Left lobe of liver (tissue), 2 donors: ENCODE measurements around the gene CSTF1. TPM values are rescaled to one million over a fixed set of nuclear protein-coding genes. Genes with fewer than 3 reads are reported as not detected.

Source experiments
- ATAC-seq: fragments of 200-7000 bp; cut with Tn5 transposase; one replicate; pipeline ENCODE4 v1.9.1; 2020; ENCODE audit warnings: mild to moderate bottlenecking, moderate library complexity
- DNase-seq: peaks from one replicate; pipeline ENCODE4 v3.0.0-alpha.2; 2020; ENCODE audit warnings: low spot score
- total RNA-seq: library from RNA; stranded (reverse); gene quantifications from one replicate; pipeline ENCODE4 v1.2.1, GENCODE V29; 2021
- donor health status: DM: no; HTN: no; CAD: no; lungs with moderate emphysema.
- donor health status: DM: no; HTN: yes; CAD: no.

The CSTF1 gene
- total RNA-seq: 17.2 TPM

DNA sequence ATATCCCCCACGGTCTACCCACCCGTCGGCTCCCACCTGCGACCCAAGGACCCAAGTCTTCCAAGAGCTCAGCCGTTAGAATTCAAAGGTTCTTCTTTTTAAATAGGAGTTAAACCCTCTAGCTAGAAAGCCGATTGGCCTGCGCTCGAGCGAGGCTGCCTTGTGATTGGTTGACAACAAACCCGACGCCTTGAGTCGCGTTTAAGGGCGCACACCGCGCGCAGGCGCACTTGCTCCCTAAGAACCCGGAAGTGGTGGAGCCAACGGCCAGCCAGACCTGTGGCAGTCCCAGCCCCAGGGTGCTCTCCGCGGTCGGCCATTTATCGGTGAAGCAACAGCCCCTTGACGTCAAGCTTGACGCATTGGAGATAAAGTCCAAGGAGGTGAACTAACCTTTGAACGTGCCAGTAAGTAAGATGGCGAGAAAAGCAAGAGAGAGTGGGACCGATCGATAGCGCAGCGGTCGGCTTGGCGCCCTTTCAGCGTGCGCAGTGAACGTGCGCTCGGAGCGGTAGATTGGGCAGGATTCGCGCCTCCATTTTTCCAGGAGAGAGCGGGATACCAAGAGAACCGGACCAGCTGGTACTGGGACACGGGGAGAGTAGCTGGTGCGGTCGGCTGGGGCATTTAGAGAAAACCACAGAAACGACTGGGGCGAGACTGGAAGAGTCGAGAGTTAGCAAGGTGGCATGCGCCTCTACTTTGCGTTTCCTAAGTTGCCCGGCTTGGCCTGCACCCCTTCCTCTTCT lies at the start of gene CSTF1, which contains the start of gene AURKA:
Gene CSTF1, plus strand, starts transcription at position 514 of the 749 bp plus-strand sequence. CDS start 2,908 bp downstream, outside the sequence.
Gene AURKA, minus strand, starts transcription at position 84 of the 749 bp plus-strand sequence. CDS start 4,018 bp downstream, outside the sequence.
- ATAC-seq (peak; percentile 93), DNase-seq (peak; percentile 100)

DNA sequence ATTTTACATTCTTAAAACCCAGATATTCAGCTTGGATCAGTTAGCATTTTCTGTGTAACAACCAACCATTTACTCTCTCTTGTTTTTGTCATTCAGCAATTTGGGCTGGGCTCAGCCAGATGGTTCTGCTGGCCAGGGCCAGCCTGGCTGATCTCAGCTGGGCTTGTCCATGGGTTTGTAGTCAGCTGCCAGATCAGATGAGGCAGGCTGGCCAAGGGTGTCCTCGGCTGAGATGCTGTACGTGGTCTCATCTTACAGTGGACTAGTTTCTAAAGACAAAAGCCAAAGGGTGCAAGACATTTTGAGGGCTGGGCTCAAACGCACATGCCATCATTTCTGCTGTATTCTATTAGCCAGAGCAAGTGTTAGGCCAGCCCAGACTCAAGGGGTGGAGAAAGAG lies 49.7 kb upstream of the CSTF1 start:
- DNase-seq (no peak), ATAC-seq (no peak)

DNA sequence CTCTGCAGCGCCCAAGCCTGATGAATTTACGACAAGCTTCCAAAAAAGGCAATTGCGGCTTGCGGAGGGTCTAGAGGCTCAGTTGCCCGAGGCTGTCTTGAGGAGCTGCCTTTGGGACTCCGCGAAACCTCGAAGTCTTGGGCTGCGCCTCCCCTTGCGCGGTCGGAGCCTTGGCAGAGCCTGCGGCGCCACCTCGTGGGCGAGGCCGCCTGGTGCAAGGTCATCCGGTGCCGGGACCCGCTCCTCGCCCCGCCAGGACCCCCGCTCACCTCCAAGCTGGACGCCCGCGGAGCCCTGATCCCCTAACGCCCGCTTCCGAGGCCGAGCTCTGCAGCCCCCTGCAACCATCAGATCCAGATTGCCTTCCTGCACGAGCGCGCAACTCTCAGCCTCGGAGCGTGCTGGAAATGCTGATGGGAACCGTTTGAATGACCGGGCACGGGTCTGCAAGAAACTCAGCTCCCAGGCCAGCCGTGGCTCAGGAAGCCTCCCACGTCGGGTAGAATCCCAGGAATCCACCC lies 48.5 kb upstream of the CSTF1 start:
- ATAC-seq: peak; percentile 80
- DNase-seq: peak; percentile 54

DNA sequence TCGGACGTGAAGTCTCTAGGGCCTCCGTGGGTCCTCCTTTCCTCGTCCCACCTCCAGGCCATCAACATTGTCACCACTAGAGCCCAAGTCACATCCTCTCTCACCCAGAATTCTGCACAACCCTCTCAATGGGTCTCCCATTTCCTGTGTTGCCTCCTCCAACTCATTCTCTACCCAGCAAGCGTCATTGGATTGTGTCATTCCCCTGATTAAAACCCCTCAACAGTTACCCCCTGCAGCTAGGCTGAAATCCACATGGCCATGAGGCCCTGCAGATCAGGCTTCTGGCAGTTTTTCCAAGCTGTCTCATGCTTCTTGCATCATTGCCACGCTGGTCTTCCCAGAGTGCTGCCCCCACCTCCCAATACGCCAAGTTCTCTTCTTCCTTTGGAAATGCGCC lies 46.5 kb upstream of the CSTF1 start:
- no peak for DNase-seq
- ATAC-seq: no peak

DNA sequence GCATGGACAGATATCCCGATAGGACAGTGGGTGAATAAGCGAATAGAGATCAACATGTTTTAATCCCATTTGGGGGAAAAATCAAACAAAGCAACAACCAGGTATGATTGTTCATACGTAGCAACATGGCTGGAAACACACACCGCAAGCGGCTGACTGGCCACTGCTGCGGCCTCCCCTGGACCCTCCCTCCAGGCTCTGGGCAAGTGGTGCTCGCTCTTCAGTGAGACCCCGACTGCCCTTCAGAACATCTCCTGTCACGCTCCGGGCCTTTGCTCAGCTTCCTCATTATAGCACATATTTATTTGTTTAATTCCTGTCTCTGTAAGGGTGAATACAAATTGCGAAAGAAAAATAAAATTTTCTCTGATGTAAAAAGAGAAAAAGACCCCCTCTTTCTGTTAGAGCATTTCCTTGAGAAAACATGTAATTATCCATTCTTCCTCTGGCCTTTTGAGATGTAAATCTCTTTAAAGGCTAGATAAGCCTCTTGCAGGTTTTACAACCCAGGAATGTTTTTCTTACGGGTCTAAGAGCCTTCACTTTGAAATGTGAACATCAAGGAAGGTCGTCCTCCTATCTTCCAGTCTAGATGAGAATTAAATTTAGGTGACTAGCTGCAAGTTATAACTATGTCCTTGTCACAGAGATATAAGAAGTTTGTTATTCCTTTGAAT lies 44.7 kb upstream of the CSTF1 start:
- ATAC-seq (no peak), DNase-seq (no peak)

DNA sequence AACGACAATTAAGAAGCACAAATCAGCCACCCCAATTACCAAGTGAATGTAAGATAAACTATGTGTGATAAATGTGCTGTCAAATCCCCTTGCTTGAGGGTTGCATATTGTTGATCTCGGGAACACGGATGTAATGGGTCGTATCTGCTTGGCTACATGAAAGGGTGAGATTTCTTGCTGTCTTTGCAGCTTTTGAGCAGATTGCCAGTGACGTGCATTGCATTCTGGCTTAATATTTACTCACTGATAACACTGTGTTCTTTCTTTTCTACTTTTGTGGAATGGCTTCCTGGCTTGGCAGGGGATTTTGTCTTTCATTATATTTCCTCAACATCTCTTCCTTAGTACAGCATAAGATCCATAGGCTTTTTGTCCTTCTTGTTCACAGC lies 44.1 kb upstream of the CSTF1 start:
- peak; percentile 87 for ATAC-seq
- DNase-seq: peak; percentile 54

DNA sequence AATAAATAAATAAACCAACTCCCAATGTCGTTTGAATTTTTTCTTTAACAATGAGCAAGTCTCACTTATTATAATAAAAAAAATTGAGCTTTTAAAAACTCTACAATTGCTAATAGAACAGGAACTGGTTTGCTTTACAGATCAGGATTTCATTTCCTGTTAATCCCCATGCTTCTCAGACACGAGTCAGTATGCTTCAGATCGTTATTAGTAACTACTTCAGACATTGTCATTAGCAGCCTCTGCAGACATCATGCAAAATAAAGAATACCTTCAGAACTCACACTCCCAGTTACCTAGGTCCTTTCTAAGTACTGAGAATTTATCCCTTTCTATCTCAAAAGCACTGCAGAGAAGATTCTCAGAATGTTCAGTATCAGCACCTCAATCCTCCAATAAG lies 43.7 kb upstream of the CSTF1 start:
- ATAC-seq (no peak), DNase-seq (no peak)

DNA sequence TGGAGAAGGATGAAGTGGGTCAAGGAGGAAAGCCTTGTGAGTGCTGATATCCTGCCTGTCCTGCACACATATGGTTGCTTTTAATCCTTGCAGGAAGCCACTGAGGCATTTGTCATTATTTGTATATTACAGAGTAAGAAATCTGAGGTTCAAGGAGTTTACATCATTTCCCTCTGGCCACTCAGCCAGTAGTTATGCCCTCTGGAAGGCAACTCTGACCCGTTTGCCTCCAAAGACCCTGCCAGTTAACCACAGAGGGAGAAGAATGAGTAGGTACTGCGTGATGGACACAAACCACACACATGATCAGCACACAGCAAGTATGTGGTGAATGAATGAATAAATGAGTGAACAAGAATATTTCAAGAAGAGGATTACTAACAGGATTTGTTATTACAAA lies 41.6 kb upstream of the CSTF1 start:
- DNase-seq (no peak), ATAC-seq (no peak)

DNA sequence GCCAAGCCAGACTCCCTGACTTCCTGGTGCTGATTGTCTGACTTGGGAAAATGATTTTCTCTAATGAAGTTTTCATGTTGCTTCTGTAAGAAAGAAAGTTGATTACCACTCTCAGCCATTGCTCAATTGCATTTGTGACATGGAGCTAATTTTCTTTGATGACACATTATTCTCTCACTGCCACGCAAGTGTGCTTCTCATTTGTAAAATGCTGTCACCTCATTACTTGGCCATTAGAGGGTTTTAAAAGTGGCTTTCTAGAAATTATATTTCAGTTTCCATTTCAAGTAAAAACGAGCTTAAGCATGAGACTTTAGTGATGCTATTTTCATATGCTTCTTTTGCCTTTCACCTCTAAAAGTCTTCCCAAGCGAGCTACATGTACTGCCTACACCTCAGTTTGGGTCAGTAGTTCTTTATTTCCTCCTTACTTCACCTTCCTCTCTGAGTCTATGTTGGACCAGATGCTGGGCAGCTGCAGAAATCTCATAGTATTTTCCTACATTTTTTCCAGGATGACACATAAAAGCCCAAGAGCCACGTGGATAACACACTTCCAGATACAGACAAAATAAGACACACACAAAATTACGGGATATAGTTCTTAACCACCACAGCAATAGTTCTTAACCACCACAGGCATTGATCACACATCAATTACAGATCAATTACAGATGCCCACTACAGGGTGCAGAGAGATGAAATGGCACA lies 39.9 kb upstream of the CSTF1 start:
- ATAC-seq (no peak), DNase-seq (no peak)

DNA sequence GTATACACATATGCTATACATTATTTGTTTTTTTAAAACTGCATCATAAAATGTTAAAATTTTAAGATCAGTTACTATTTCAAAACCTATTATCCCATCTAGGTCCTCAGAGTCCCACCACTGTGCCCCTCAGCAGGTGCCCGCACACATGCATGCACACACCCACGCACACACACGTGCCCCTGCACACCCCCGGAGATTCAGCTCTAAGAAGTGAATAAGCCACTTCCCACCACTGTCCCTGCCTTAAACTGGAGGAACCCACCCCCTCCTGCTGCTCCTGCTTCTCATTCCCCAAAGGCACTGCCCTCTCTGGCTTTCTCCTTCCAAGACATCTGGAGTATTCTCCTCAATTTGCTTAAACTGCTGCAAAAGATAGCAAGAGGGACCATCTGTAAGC lies 39.1 kb upstream of the CSTF1 start:
- ATAC-seq: no peak
- no peak for DNase-seq

DNA sequence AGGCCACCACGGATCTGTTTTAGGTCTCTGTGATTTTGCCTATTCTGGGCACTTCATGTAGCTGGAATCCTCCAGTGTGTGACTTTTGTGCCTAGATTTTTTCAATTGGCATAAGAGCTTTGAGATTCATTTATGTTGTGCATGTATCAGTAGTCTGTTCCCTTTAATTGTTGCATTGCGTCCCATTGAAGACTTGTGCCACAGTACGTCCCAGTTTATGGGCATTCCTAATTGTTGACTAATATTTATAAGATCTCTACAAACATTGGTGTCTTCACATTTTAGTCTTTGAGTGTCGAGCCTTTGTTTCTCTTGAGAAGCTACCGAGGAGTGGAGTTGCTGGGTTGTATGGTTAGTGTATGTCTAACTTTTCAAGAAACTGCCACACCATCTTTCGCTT lies 34.4 kb upstream of the CSTF1 start:
- DNase-seq: no peak
- ATAC-seq: no peak

DNA sequence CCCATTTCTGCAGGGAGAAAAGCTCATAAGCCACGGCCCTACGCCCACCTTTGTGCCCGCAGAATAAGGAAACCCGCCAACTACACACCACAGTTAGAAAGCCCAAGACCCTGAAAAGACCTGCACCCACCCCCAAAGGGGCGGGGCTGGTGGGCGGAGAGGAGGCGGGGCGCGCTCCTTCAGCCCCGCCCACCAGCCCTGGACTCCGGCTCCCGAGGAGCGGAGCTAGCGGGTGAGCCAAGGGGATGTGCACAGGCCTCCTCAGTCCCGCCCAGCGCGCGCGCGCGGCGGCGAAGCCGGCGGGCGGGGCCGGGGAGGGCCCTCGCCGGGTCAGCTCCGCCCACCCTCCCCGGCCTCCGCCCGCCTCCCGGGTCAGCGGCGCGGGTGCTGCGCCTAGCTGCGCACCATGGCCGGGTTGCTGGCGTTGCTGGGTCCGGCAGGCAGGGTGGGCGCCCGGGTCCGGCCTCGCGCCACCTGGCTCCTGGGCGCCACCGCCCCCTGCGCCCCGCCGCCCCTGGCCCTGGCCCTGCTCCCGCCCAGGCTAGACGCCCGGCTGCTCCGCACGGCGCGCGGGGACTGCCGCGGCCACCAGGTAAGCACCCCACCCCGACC lies 33.7 kb upstream of the CSTF1 start, which contains the start of gene FAM210B:
Gene FAM210B, plus strand, starts transcription at position 375 of the 612 bp plus-strand sequence. Its CDS starts 32 bp downstream, at position 407.
- DNase-seq (peak; percentile 93), ATAC-seq (peak; percentile 92)

DNA sequence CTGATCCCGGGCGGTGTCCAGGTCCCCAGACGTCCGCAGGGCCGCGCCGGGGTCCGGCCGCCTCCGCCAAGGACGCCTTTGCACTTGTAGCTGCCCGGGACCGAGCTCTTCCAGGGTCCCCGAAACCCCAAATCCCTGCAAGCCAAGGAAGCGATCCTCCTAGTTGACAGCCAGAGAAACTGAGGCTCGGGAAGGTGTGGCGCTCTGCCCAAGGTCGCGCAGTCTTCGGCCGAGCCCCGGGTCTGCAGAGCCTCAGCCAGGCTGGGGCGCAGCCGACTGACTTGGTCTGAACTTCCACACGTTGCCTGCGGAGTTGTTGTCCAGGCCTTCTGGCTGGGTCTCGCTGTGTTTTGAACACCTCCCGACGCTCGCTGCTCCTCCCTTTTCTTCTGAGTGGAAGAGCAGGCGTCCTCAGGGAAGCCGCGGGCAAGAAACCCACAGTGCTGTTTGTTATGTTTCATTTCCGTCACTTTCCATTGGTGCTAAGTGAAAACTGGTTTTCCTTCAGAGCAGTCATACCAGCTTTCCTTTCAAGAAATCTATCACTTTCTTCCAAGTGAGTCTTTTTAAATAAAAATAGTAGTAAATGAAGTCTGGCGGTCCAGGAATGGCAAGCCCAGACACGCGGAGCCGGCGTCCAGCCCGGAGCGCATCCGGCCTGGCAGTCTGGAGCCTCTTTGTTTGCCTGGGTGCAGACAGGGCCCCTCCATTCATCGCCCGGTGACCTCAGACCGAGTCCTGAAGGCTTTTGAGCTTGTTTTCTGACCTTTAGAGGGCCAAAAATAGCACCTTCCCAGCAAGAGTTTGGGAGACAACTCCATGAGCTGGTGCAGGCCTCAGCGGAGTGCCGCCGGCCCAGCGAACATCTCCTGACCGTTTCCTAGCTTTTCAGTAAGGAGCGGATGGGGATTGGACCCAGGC lies 33.0 kb upstream of the CSTF1 start:
- ATAC-seq: peak; percentile 59

DNA sequence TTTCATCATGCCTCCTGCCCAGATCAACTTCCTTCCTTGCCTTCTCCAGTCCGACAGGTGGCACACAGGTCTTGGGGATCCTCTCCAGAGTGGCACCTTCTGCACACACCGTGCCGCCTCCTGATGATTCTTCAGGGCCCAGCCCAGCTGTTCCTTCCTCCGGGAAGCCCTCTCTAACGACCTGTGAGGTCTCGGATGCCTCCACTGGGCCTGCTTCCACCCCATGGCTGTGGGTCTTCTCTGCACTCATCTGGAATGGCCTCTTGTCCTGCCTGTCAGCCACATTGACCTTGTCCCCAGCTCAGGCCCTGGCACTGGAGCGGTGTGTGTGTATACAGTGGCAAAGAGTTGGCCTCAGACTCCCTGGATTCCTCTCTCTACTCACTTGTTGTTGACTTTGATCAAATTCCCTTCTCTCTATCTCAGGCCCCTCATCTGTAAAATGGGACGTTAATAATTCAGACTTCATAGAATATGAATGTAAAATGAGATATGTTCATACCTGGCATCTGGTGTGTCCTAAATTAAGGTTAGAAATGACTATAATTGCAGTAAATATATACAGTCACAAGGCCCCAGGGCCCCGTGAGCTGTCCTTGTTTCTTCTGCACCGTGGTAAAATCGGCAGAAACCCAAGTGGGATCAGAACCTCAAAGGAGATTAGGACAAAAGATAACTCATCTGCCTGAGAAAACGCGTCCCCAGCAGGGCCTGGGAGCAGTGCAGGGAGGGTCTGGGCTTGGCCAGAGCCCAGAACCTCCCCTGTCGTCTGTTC lies 32.1 kb upstream of the CSTF1 start:
- ATAC-seq: peak; percentile 68
- DNase-seq: peak; percentile 77

More for the DNA sequence above, 33.0 kb upstream of the CSTF1 start:
- DNase-seq: peak; percentile 63

DNA sequence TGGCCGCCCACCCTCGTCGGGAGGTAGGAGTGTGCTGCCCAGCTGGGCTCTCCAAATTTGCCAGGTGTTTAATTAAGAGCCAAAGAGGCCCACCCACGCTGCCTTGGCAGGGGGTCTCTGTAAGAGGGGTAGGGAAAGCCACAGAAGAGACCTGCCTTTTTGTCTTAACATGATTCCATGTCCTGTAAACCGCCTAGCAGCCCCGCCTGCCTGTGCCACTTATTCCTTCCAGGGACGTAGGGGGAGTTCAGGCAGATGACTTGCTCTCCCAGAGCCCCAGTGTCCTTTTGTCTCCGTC lies 31.6 kb upstream of the CSTF1 start:
- ATAC-seq: no peak
- no peak for DNase-seq

DNA sequence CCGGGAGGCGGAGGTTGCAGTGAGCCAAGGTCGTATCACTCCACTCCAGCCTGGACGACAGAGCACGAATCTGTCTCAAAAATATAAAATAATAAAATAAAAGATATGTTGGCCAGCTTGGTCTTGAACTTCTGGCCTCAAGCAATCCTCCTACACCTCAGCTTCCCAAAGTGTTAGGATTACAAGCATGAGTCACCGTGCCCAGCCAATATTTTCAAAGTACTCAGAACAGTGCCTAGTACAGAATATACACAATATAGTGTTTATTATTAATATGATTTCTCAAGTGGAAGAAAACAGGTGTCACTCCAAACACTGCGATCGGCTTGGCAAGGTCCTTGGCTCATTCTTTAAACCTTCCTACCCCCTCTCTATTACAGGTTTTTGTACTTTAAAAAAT lies 30.5 kb upstream of the CSTF1 start:
- DNase-seq (no peak), ATAC-seq (no peak)

DNA sequence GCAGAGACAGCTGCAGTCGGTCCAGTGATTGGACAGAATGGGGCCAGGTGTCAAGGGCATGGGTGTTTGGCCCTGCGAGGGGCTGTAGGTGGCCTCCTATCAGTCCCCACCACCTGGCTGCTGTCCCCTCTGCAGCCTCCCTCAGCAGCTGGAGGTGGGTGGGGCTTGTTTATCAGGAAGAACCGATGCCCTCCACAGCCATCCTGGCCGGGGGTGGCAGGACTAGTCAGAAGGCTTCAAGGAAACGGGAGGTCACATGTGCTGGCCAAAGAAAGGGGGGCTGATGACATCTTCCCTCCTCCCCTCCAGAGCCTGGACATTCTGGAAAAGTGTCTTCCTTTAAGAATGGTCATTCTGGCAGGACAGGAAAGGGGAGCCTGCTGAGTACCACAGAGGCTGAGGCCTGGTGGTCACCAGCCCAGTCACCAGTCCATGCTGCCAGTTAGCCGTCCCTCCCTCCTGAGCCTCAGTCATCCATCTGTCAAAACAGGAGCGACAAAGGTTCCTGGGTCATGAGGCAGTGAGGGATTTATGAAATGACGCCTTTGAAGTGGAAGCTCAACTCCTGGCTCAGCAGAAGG lies 29.5 kb upstream of the CSTF1 start:
- ATAC-seq (no peak), DNase-seq (no peak)

DNA sequence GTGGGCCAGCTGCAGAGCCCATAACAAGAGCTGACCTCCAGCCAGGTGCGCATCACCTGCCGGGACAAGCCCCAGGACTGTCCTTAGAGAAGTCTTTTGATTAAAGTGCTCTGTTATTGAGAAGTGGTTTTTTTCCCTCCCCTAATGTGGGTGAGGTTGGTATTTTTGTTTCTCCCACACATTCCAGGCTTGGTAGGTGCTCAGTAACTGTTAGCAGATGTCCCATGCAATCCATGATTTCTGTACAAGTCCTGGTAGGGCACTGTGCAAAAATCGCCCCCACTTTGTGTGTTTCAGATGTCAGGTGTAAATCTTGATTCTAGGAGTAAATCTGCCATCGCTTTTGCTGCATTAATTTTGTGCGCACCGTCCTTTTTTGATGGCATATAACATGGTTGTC lies 29.0 kb upstream of the CSTF1 start:
- ATAC-seq (no peak), DNase-seq (no peak)
